ENCODE measurements around the gene GRID2IP. TPM values are rescaled to one million over a fixed set of nuclear protein-coding genes. Genes with fewer than 3 reads are reported as not detected.

GRID2IP gene
- total and polyA plus RNA-seq, 10 of the 15 experiments (the other 5 are each of a cell fraction or from before 2014, with no cell fraction given) = not detected

- Histone ChIP-seq H3K9ac (ENCODE audit: control insufficient read depth, insufficient read depth, low read length) (no peak overlapping the region), H3K27ac (ENCODE audit: control insufficient read depth, insufficient read depth) (no peak overlapping the region), H3K79me2 (ENCODE audit: control insufficient read depth, insufficient read depth, low read length) (no peaks in the 10 kb centered on the region), H3K4me2 (ENCODE audit: control insufficient read depth, insufficient read depth) (no peak overlapping the region), H2AFZ (ENCODE audit: control insufficient read depth, low read depth, low read length) (no peak overlapping the region), H3K4me1 (ENCODE audit: control insufficient read depth, insufficient read depth, low read length) (peaks cover 6% of the 10 kb centered on the region; the same call in 1 of the 2 replicates), H3K9me3 (replicated peaks; ENCODE audit: control insufficient read depth, insufficient read depth, low read length) (no peaks in the 10 kb centered on the region), H4K20me1 (ENCODE audit: control insufficient read depth, insufficient read depth) (no peaks in the 10 kb centered on the region), H3K27me3 (replicated peaks in 1 of 2; ENCODE audit: control insufficient read depth in 2 of 2, insufficient read depth in 2 of 2, low read length in 1 of 2) (no peaks in the 10 kb centered on the region), H3K36me3 (ENCODE audit: control insufficient read depth in 2 of 2, insufficient read depth in 2 of 2, low read length in 1 of 2) (no peaks in the 10 kb centered on the region), H3K4me3 (no peak overlapping the region)
- ChIA-PET RAD21 (ENCODE audit: unreplicated experiment) (no interaction called here), SMC1A (ENCODE audit: uncharacterized antibody, unreplicated experiment) (no interaction called here), CTCF (no interaction called here), POLR2A (no interaction called here)
- 81% methylated on average over 13 of the region's 13 CpGs for WGBS (ENCODE audit: insufficient coverage, insufficient replicate concordance, low lambda C conversion rate, missing lambda C conversion rate)
- intact Hi-C loops (cut with micrococcal nuclease; ENCODE audit: unreplicated experiment) (no loop called here), in situ Hi-C loops (cut with MboI) (no loop called here)
- FAIRE-seq (no peak), DNase-seq (ENCODE audit: low read depth, low spot score) (no peak), ATAC-seq (no peak)
- BruUV-seq (replicated peaks) = no TSS peak
- TF ChIP-seq ZBTB40 (IDR thresholded peaks at IDR 0.05; ENCODE audit: borderline replicate concordance) (no peak), ZNF384 (IDR thresholded peaks at IDR 0.05; ENCODE audit: borderline replicate concordance, low read depth, low read length) (no peak), DPF2 (IDR thresholded peaks at IDR 0.05) (no peak), NFYA (IDR thresholded peaks at IDR 0.05; ENCODE audit: borderline replicate concordance, low read depth, low read length) (no peak), SIN3A (IDR thresholded peaks at IDR 0.05; ENCODE audit: low read depth, low read length) (no peak), NFXL1 (IDR thresholded peaks at IDR 0.05; ENCODE audit: borderline replicate concordance) (no peak), FOXM1 (IDR thresholded peaks at IDR 0.05; ENCODE audit: low read depth, low read length) (no peak), FOXK2 (IDR thresholded peaks at IDR 0.05) (no peak), ETV6 (conservative IDR thresholded peaks at IDR 0.05 in 1 of 2, IDR thresholded peaks at IDR 0.05 in 1 of 2; ENCODE audit: borderline replicate concordance in 1 of 2, low read depth in 1 of 2) (no peak), BCL3 (IDR thresholded peaks at IDR 0.05; ENCODE audit: borderline replicate concordance, insufficient read depth, low read depth, low read length, poor library complexity, severe bottlenecking) (no peak), HDGF (IDR thresholded peaks at IDR 0.05) (no peak), TBL1XR1 (IDR thresholded peaks at IDR 0.05; ENCODE audit: low read depth, low read length) (no peak), CBX3 (IDR thresholded peaks at IDR 0.05; ENCODE audit: borderline replicate concordance, low read depth) (no peak), IKZF2 (IDR thresholded peaks at IDR 0.05) (no peak)
- TF ChIP-seq, protein P1, sequence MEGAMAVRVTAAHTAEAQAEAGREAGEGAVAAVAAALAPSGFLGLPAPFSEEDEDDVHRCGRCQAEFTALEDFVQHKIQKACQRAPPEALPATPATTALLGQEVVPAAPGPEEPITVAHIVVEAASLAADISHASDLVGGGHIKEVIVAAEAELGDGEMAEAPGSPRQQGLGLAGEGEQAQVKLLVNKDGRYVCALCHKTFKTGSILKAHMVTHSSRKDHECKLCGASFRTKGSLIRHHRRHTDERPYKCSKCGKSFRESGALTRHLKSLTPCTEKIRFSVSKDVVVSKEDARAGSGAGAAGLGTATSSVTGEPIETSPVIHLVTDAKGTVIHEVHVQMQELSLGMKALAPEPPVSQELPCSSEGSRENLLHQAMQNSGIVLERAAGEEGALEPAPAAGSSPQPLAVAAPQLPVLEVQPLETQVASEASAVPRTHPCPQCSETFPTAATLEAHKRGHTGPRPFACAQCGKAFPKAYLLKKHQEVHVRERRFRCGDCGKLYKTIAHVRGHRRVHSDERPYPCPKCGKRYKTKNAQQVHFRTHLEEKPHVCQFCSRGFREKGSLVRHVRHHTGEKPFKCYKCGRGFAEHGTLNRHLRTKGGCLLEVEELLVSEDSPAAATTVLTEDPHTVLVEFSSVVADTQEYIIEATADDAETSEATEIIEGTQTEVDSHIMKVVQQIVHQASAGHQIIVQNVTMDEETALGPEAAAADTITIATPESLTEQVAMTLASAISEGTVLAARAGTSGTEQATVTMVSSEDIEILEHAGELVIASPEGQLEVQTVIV (IDR thresholded peaks at IDR 0.05; ENCODE audit: borderline replicate concordance, partially characterized antibody) = no peak
- TF ChIP-seq, protein P2, sequence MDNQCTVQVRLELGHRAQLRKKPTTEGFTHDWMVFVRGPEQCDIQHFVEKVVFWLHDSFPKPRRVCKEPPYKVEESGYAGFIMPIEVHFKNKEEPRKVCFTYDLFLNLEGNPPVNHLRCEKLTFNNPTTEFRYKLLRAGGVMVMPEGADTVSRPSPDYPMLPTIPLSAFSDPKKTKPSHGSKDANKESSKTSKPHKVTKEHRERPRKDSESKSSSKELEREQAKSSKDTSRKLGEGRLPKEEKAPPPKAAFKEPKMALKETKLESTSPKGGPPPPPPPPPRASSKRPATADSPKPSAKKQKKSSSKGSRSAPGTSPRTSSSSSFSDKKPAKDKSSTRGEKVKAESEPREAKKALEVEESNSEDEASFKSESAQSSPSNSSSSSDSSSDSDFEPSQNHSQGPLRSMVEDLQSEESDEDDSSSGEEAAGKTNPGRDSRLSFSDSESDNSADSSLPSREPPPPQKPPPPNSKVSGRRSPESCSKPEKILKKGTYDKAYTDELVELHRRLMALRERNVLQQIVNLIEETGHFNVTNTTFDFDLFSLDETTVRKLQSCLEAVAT (IDR thresholded peaks at IDR 0.05) = no peak
Measured at GRCh38 chr7:6502886-6503285, 48.4 kb downstream of the GRID2IP start.

Data from GM12878 (cell line).